ENCODE results near the gene MAML3.

- TF ChIP-seq, protein P1, sequence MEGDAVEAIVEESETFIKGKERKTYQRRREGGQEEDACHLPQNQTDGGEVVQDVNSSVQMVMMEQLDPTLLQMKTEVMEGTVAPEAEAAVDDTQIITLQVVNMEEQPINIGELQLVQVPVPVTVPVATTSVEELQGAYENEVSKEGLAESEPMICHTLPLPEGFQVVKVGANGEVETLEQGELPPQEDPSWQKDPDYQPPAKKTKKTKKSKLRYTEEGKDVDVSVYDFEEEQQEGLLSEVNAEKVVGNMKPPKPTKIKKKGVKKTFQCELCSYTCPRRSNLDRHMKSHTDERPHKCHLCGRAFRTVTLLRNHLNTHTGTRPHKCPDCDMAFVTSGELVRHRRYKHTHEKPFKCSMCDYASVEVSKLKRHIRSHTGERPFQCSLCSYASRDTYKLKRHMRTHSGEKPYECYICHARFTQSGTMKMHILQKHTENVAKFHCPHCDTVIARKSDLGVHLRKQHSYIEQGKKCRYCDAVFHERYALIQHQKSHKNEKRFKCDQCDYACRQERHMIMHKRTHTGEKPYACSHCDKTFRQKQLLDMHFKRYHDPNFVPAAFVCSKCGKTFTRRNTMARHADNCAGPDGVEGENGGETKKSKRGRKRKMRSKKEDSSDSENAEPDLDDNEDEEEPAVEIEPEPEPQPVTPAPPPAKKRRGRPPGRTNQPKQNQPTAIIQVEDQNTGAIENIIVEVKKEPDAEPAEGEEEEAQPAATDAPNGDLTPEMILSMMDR (optimal IDR thresholded peaks at IDR 0.05 in 1 of 3, IDR thresholded peaks at IDR 0.05 in 1 of 3, conservative IDR thresholded peaks at IDR 0.05 in 1 of 3; ENCODE audit: extremely low read depth in 1 of 3, insufficient read depth in 2 of 3, low read length in 3 of 3), result no peak
- no peak for TF ChIP-seq EZH2 (IDR thresholded peaks at IDR 0.05; ENCODE audit: low read length)
Measured at GRCh38 chr4:139715746-139716391, 438.1 kb downstream of the MAML3 start.
